ENCODE data around the gene TSC22D4. TPM values are rescaled to one million over a fixed set of nuclear protein-coding genes. Genes with fewer than 3 reads are reported as not detected.
A peak's percentile ranks its signal among the peaks of the same experiment; 100 is the strongest.

Gene TSC22D4
- total RNA-seq, 1 donor from 2014 or later: 68.7 TPM

DNA sequence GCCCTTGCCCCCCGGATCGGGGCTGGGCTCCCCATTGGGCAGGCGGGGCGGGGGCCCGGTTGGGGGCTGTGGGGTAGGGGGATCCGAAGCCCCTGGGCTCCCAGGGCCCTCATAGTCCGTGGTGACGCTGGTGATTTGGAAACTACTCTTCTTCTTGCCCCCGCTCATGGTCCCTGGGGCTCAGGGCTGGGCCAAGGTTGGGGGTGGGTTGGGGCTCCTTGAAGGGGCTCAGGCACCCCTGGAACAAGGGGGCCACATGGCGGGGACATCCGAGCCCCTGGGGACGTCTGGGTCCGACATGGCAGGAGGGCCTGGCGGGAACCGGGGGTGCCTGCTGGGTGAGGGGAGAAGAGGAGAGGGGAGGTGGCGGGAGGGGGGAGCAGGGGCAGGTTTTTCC is 1.1 kb downstream of the TSC22D4 start:
- intact Hi-C loops (cut with micrococcal nuclease): loop anchor here (2.0 to 5.0 kb wide), 3 partner anchors 41 to 229 kb away; partner anchors contain the start of genes GNB2, POP7 and PPP1R35
- Mint-ChIP-seq H3K27ac (peak overlapping the region; percentile 86), H3K4me1 (peaks cover 51% of the 10 kb centered on the region), H3K9me3 (no peaks in the 10 kb centered on the region), H3K4me3 (peak overlapping the region; percentile 93), H3K27me3 (no peaks in the 10 kb centered on the region), H3K36me3 (ENCODE audit: low read depth) (peaks cover 30% of the 10 kb centered on the region)
- TF ChIP-seq CTCF (IDR thresholded peaks at IDR 0.05): no peak
- ATAC-seq (ENCODE audit: low read depth) (no peak), DNase-seq (peak; percentile 29)
- ChIA-PET CTCF (interaction anchor here (0.9 to 1.5 kb wide), 3 partner anchors 8 to 82 kb away, joined by 3 to 5 read pairs (median 4); no protein-coding TSS in a partner anchor), POLR2A (interaction anchor here (0.6 to 4.4 kb wide), 9 partner anchors 42 to 920 kb away, joined by 3 to 38 read pairs (median 4); partner anchors contain the start of genes FBXO24, GPC2, LRCH4 and MEPCE)

DNA sequence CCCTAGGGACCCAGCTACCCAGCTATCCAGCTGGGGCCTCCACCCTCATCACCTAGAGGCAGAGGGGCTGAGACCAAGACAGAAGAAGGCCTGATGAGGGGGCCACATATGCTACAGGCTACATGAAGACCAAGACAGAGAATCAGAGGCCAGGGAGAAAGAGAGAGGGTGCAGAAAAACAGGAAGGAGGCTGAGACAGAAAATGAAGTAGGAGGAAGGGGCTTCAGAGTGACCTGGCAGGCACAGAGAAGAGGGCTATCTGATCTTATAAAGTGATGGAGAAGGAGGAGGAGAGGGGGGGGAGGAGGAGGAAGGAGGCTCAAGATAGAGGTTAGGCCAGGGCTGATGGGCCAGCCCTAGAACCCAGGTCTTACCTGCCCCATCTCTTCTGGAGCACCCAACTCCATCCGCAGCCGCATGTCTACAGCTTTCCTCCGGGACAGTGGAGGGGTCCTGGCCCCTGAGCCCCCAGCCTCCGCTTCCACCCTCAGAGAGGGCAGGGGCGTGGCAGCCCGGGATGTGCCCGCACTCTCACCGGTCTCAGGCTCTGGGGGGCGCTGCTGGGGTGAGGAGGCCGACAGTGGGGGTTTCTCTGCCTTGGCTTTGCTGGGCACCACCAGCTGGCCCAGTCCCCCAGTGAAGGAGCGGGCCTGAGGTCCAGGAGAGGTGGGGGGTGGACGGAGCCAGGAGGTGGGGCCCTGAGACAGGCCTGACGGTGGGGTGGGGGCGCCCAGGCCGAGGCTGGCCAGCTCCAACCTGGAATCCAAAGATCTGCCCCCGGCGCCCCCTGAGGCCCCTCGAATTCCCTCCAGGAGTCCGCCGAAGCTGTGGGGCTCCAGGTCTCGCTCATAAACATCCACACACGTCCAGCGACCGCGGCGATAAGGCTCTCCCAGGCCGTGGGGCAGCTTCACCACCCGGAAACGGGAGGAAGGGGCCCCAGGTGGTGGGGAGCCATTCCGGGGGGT is 1.8 kb downstream of the TSC22D4 start:
- Mint-ChIP-seq H3K4me3 (peak overlapping the region; percentile 82), H3K27me3 (no peaks in the 10 kb centered on the region), H3K27ac (peak overlapping the region; percentile 76), H3K9me3 (no peaks in the 10 kb centered on the region), H3K36me3 (ENCODE audit: low read depth) (peaks cover 31% of the 10 kb centered on the region), H3K4me1 (peaks cover 48% of the 10 kb centered on the region)
- ChIA-PET CTCF (interaction anchor here (0.9 to 1.5 kb wide), 3 partner anchors 8 to 82 kb away, joined by 3 to 5 read pairs (median 4); no protein-coding TSS in a partner anchor), POLR2A (interaction anchor here (0.6 to 4.4 kb wide), 11 partner anchors 39 to 1735 kb away, joined by 3 to 38 read pairs (median 4); partner anchors contain the start of genes FBXO24, LRCH4, MEPCE and MOSPD3)
- intact Hi-C loops (cut with micrococcal nuclease): loop anchor here (5.0 kb wide), 1 partner anchor 230 kb away; the partner anchor contains the start of gene POP7
- ATAC-seq (ENCODE audit: low read depth): no peak
- TF ChIP-seq CTCF (IDR thresholded peaks at IDR 0.05): no peak
- DNase-seq: no peak

DNA sequence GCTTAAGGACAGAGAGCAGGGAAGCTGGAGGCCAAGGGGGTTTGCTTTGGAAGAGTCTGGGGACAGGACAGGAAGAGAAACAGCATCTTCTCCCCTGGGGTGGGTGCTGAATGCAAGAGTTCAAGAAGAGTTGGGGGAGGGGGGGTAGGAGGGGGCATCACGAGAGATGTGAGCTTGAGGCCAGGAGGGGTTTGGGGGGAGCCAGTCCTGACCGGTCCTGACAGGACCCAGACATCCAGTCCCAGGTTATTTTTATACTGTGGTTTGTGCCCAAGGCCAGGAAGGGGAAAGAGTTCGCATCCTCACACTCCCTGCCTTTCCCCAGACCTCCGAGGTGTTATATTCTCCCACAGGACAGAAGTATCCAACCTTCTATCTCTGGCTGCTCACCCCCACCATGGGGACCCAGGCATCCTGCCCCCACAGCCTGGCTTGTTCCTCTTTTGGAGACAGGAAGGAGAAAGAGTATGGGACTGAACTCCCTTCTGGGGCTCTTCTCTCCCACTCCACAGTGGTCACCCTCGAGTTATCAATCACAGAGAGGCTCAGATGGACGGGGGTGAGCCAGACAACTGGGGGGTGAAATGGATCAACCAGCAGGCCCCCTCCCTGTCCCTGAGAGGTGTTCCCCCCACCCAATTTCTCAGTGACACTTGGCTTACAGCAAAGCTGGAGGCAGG is 2.8 kb downstream of the TSC22D4 start:
- ATAC-seq (ENCODE audit: low read depth): no peak
- CTCF ChIA-PET: interaction anchor here (1.5 kb wide), 1 partner anchor 83 kb away, joined by 5 read pairs; no protein-coding TSS in a partner anchor
- Mint-ChIP-seq H3K27ac (peak overlapping the region; percentile 88), H3K36me3 (ENCODE audit: low read depth) (peaks cover 36% of the 10 kb centered on the region), H3K27me3 (no peaks in the 10 kb centered on the region), H3K4me3 (peak overlapping the region; percentile 82), H3K4me1 (peaks cover 48% of the 10 kb centered on the region), H3K9me3 (no peaks in the 10 kb centered on the region)
- no peak for TF ChIP-seq CTCF (IDR thresholded peaks at IDR 0.05)
- POLR2A ChIA-PET: interaction anchor here (0.7 to 4.4 kb wide), 6 partner anchors 26 to 1736 kb away, joined by 3 to 38 read pairs (median 4); partner anchors contain the start of genes AGFG2, FBXO24, LRCH4 and MEPCE
- intact Hi-C loops (cut with micrococcal nuclease): loop anchor here (5.0 kb wide), 1 partner anchor 231 kb away; the partner anchor contains the start of gene POP7
- no peak for DNase-seq

GRCh38 chr7:100475549-100475948 is 3.5 kb downstream of the TSC22D4 start:
- Mint-ChIP-seq H3K9me3 (no peaks in the 10 kb centered on the region), H3K4me1 (peaks cover 48% of the 10 kb centered on the region), H3K4me3 (peak overlapping the region; percentile 82), H3K27me3 (no peaks in the 10 kb centered on the region), H3K36me3 (ENCODE audit: low read depth) (peaks cover 40% of the 10 kb centered on the region), H3K27ac (peak overlapping the region; percentile 88)
- DNase-seq (no peak), ATAC-seq (ENCODE audit: low read depth) (no peak)
- intact Hi-C loops (cut with micrococcal nuclease): loop anchor here (5.0 kb wide), 1 partner anchor 232 kb away; the partner anchor contains the start of gene POP7
- ChIA-PET POLR2A (interaction anchor here (0.7 to 4.4 kb wide), 4 partner anchors 32 to 64 kb away, joined by 3 to 38 read pairs (median 4); partner anchors contain the start of genes AGFG2, MEPCE and ZCWPW1), CTCF (no interaction called here)
- no peak for TF ChIP-seq CTCF (IDR thresholded peaks at IDR 0.05)

Data from activated B cell treated with CpG ODN at 0.5 μM for 24 hours (primary cell).